Amniotic epithelial cell (primary cell): ENCODE data around the gene AGPAT3.

ENCODE experiments used
- DNase-seq: peaks from one replicate; pipeline ENCODE4 v3.0.0-alpha.2; 2010; ENCODE audit warnings: low read depth

The AGPAT3 gene

DNA sequence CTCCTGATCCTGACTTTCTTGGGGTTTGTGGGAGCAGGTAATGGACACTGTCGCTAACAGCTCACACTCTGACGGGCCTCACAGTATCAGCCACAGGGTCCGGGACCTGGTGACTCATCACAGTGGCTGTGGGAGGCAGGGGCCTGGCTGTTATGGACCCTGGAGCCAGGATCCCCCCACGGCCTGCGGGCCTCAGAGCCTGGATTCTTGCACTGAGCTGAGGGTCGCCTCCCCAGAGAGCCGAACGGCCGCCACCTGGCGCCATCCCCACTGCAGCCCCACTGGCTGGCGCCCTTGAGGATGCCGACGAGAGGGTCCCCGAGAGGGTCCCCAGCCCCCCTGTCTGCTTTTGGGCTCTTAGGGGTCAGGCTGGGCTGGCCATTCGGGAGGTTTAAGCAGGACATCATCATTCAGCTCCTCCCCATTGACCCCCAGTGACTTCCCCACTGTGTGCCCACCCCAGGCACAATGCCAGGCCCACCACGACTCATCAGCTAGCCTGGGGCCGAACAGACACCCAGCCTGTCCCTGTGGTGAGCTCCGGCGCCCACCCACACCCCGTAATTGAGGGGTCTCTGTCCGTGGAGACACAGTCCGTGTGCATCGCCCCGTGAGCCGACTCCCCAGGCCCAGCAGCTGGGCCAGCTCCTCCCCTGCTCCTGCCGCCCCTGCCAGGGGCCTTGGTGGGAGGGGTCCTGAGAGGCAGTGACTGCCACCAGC lies 116.3 kb downstream of the AGPAT3 start:
- DNase-seq = no peak

DNA sequence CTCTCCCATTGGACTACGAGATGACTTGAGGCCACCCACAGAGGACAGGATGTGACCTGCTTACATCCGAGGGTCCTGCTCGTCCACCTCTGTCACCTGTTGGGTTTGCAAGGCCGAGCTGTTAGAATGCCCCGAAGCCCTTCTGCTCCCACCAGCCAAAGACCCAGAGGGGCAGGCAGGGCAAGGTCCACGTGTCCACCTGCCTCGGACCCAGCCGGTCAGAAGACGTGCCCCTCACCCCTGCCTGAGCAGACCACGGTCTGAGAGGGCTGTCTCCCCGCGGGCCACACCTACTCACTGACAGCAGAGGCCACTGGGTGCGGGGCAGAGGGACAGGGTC lies 116.8 kb downstream of the AGPAT3 start:
- DNase-seq = no peak

DNA sequence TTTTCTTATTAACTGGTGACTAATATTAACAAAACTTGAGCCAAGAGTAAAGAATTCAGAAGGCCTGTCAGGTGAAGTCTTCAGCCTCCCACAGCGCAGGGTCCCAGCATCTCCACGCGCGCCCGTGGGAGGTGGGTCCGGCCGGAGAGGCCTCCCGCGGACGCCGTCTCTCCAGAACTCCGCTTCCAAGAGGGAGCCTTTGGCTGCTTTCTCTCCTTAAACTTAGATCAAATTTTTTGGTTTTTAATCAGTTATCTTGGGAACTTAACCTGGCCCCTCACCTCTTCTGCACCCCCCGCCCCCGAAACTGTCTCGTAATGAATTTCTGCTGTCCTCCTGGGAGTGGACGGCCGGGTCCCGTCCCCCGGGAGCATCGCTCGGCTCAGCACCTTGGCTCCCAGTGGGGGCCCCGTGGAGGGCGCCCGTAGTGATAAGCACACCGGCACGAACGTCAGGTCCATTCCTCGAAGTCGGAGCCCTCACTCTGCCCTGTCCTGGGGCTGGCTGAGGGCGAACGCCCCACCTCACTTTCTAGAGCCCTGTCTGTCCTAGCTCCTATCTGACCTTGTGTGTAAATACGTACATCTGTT lies 117.6 kb downstream of the AGPAT3 start:
- DNase-seq = no peak

DNA sequence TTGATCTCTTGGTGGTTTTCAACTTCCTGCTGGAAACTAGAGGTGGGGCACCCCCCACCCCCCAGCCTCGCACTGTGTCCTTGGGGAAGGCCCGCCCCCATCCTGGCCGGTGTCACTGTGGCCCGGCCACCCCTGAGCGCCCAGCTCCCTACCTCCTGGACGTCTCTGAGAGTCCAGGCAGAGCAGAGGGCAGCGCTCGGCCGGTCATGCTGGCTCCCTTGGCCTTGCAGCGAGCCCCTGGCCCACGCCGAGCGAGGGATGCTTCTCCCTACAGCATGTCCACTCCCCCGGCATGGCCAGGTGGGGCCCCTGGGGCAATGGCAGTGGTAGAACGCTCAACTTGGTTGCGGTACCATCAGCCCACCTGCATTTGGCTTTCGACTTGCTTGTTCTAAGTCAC lies 118.4 kb downstream of the AGPAT3 start:
- DNase-seq = no peak

DNA sequence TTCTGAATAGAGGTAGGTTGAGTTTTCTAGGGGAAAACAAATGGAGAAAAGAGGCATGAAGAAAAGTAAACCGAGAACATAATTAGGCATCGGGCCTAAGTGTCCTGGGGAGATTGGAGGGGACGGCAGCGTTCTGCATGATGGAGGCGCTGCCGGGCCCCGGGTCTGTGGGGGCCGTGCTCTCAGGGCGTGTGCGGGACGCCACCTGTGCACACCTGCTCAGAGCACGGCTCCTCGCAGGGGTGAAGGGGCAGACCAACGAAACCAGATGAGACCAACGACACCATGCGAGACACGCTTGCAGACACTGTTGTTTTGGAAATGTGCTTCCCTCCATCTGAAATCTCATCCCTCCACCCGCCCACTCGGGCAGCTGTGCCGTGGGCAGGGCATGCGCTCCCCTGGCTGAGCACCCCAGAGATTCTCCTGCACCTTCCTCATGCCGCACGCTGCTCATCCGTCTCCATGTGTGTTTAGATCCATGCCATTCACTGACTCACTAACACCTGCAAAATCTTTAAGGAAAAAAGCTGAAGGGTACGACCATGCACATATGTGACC lies 118.9 kb downstream of the AGPAT3 start:
- no peak for DNase-seq

DNA sequence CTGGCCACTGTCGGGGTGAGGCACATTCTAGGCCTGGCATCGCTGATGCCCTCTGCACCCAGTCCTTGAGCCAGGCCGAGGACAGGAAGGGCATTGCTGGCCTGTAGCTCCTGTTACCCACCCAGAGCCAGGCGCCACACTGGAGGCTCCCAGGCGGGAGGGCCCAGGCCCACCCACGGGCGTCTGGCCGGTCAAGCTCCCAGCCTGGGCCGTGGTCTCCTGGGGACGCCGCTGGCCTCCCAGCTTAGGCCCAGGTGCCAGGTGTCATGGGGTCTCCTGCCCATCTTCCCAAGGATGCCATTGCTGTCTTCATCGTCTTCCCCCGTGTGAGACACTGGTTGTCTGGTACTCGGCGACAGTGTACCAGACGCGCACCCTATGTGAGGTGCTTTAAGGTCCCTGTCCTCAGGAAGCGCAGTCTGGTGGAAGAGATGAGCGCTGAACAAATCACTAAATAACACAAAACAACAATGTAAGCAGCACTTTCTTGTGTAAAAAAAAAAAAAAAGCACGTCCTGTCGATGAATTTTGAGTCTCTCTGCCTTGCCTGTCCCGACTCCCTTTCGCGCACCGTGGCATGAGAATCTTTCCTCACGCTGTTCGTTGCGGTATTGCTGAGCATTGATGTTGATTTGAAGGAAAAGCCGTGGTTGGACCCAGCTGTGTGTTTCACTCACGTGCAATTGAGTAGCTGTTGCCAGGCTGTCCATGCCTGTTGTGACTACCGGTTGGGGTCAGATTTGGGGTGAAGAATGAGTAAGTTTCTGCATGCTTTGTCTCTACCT lies 120.1 kb downstream of the AGPAT3 start:
- DNase-seq = peak; percentile 20

DNA sequence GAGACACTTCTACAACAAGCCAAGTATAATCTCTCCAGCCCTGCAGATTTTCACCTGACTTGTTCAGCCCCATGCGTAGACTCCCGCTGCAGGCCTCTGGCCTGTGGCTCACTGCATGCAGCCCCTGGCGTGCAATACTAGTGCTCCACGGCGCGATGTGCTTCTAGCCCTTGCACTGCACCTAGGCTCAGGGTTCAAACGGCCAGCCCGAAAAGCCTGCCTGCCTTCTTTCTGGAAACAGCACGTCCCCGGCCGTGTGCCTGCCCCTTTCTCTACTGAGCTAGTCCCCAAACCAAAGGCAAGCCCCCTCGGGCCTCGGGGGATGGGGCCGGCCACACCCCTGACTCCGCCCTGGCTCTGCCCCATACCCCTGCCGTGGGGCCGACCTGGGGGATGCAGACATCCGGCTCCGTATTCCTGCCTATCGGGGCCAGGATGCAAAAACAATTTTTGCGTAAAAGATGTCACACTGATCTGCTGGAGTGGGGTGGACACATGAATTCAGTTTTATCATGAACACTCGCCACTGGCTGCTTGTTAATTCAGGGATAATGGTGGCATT lies 120.7 kb downstream of the AGPAT3 start:
- no peak for DNase-seq

DNA sequence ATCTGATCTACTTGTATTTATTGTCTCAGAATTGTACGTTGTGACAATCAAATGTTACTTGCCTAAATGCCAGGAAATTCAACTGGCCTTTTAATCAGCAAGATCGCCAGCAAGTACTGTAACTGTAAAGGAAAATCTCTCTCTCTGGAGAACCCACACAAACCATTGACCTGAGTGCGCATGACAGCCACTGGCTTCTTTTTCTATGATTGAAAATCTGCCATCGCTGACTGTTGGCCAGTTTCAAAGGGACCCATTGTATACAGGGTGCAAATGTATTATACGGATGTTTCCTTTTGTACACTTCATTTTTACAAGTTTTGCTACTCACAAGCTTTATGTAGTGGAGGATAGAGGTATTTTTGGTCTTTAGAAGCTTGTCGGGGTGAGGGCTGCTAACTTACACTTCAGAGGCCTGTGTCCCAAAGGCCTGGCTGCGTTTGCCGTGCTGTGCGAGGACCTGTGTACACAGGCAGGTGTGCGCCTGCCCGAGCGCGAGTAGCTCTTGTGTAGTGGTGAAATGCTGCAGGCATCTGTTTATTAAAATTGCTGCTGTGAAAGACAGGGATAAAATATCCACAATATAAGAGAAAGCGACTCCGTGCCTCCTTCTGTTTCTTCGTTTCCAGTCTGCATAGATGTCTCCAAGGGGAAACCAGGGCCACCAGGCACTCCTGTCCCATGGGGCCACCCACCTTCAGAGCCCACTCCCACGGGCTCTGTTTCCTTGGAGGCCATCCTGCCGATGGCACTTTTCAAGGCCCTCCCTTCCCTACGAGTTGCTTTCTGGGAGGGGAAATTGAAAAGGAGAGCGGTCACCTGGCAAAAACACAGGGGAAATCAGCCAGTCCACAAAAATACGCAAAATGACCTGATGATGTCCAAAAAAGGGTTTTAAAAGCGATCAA lies 121.8 kb downstream of the AGPAT3 start:
- DNase-seq = no peak

DNA sequence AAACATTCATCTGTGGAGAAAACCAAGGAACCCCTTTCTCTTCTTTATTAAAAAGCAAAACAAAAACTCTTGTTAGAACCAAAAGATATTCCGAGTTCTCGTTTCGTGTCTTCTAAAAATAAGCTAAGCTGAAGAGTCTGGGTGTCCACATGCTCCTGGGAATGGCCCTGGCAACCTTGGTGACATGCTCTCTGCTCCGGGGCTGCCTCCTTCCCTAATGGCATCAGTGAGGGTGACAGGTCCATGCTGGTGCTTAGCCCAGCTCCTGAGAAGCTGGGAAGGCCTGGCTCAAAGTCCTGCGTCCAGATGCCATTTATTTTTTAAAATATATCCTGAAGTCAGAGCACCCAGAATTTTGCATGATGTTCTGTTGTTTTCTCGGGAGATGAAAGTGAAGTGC lies 122.5 kb downstream of the AGPAT3 start:
- no peak for DNase-seq

DNA sequence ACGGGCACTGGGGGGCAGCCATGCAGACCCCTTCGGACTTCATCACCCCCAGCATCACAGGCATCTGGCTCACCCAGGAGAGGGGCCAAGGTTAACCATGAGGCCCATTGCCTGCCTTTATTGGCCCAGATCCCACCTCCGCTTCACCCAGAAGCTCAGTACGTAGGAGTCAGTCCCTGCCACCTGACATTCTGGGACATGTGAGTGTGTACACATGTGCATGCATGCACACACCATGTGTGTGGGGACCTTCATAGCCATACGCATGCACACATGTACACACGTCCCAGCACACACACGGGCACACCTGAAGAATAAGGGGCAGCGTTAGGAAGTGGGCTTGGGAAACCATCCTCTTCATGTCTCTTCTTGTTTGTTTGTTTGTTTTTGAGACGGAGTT lies 123.0 kb downstream of the AGPAT3 start:
- DNase-seq = no peak

DNA sequence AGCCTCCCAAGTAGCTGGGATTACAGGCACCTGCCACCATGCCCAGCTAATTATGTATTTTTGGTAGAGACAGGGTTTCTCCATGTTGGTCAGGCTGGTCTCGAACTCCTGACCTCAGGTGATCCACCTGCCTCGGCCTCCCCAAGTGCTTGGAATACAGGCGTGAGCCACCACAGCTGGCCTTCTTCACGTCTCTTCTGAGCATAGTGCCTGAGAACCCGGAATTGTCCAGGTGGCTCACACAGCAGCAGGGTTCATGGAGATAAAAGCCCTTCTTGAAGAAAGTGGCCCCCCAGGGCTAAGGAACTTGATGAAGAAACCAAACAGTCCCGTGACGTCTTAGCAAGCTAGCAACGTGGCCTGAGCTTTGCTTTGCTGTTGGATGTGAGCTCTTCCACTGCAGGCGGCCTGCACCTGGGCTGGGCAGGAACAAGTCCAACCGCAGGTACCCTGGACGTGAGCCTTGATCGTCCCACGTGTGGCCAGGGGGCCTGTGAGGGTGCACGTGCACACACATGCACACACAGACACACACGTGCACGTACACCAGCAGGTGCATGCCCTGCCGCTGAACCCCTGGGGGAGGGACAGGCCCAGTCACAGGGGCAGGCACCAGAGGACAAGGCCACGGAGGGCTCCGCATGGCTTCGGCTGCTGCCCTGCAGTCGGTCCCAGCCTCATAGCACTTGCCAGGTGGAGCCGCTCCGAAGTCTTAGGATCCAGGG lies 123.6 kb downstream of the AGPAT3 start:
- no peak for DNase-seq

DNA sequence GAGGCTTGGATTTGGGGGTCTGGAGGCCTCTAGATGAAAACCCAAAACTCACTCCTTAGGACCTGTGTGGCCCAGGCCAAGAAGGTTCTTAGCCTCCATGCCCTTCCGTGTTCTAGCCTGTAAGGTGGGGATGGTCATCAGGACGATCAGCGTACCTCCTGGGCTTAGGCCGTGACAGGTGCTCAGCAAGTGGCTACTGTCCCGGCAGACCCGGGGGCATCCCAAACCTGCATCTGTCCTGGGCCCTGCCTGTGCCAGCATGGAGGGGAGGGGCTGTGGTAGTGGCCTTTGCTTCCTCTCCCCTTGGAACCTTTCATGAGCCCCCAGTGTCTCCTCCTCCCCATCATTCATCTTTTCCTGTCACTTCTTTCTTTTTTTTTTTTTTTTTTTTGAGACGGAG lies 124.4 kb downstream of the AGPAT3 start:
- no peak for DNase-seq

DNA sequence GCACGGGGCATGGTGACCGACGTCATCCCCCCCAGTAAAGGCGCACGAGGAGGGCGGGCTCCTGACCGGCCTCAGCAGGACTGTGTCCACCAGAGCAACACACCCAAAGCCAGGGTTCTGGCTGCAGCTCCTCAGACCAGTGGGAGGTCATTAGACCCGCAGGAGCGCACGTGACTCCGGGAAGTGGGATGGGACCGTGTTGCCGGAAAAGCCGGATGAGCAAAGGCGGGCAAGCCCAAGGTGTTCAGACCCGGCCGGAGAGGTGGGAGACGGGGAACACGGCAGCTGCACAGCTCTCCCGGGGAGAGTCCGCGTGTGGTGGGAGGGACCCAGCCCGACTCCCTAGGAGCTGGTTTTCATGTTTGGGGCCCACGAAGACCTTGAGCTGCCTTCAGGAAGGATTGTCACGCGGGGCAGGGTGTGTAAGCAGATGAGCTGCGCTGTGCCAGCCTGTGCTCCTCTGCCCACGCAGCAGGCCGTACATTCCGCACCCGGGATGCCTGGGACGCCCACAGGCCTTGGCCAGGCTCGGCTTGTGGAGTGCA lies 126.5 kb downstream of the AGPAT3 start:
- peak; percentile 63 for DNase-seq

DNA sequence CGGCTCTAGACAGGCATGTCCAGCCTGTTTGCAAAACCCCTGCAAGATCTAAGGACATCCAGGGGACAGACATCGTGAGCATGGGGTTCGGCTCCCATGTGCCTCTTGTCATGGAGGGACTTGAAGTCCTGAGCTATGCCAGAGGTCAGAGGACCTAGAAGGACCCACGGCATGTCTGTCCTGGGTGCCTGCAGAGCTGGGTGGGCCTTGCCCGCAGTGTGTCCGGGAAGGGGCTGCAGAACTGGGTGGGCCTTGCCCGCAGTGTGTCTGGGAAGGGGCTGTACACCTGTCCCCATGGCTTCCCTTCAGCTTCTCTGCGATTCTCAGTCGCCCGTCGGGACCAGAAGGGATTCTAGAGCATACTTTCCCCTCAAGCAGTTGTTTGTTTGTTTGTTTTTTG lies 127.1 kb downstream of the AGPAT3 start:
- no peak for DNase-seq

DNA sequence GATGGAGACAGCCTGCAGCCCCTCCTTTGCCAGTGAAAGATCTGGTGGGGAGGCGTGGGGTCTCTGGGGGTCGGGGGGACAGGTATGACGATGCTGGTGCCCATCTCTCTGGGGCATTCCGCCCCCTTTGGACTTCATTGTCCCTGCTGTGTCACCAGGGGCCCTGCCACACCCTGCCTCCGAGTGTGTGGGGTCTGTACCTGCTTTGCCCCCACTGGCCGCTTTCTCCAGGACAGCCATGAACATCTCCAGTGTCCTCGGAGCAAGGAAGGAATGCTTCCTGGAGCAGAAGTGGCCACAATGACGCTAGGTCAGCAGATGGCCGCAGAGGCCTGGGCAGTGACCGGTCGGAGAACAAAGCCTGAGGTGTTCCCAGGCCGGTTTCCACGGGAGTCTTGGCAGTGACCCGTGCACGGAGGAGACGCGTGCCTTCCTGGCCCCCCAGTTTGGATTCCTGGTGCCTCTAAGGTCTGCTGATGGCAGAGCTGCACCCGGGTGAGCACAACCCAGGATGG lies 128.5 kb downstream of the AGPAT3 start:
- DNase-seq = no peak

DNA sequence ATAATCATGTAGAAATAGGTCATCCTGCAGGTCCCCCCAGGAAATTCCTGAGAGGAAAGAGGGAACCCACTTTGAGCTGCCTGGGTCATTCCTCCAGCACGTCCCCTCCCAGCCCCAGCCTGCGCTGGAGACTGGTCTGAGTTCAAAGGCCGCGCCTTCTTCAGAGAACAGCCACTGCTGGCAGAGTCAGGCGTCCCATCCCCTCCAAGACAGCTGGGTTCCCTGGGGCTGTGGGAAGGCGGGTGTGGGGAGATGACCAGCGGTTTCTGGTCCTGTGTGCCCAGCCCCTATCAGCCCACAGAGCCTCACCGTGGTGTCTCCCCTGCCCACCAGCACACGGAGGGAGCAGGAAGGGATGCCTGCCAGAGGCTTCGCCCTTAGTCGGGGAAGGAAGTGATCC lies 129.1 kb downstream of the AGPAT3 start:
- DNase-seq = no peak

DNA sequence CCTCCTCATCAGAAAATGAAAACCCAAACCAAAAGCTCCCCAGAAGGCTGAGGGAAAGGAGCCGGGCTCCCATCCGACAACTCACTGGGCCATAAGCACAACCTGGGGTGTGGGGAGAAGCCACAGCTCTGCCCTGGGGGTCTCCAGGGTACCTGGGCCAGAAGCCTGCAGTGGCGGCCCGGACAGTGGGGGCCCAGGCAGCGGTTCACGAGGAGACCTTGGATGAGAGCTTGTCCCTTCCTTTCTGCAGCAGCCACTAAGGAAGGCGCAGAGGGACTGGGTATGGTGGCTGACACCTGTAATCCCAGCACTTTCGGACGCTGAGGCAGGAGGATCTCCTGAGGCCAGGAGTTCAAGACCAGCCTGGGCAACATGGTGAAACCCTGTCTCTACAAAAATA lies 129.6 kb downstream of the AGPAT3 start:
- DNase-seq = no peak

DNA sequence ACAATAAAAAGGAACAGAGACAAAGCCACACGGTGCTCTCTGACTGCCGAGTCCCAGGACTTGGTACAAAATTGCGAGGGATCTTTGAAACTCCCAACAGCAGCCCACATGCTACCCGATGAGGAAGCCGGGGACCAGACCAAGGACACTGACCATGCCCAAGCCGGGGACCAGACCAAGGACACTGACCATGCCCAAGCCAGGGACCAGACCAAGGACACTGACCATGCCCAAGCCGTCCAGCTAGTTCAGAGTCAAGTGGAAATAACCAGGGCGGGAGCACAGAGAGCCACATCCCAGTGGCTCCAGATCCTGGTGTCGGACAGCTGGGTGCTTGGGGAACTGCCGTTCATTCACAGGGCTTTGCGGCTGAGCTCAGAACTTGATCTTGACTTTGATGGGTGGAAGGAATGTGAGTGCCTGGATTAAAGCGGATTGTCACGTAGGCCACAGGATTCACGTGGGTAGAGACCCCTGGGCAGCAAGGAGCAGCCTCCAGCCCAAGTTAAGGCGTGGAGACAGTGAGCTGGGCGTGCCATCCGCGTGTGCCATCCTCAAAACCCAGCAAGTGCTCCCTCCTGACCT lies 130.6 kb downstream of the AGPAT3 start:
- no peak for DNase-seq

DNA sequence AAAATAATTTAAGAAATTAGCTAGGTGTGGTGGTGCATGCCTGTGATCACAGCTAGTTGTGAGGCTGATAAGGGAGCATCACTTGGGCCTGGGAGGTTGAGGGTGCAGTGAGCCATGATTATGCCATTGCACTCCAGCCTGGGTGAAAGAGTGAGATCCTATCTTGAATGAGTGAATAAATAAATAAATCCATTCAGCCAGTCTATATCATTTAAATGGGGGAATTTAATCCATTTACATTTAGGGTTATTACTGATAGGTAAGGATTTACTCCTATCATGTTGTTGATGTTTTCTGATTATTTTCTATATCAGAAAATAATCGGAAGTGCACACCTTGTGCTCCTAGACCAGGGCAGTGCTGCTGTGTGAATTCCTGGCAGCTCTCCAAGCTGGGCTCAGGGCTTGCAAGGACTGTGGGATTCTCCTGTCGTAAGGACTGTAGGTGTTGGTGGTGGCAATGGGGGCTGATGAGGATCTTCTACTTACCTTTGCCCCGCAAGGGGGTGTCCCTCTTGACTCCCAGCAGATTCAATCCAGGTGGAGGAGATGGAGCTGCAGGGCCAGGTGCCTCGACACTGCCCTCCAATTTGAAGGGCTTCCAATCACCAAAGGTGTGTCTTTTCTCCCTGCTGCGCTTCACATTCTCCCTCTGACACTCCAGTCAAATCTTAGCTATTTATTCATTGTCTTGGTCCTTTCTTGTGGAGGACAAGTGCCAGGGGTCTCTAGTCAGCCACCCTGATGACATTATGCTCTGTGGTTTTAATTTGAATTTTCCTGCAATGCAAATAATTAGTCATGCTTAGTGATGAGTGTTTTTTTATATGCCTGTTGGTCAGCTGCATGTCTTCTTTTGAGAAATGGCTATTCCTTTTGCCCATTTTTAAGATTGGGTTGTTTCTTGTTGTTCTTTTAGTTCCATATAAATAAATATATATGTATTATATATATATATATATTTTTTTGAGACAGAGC lies 133.0 kb downstream of the AGPAT3 start:
- DNase-seq = no peak
